ENCODE measurements around the gene TIRAP.
A peak's percentile ranks its signal among the peaks of the same experiment; 100 is the strongest.

The TIRAP gene

DNA sequence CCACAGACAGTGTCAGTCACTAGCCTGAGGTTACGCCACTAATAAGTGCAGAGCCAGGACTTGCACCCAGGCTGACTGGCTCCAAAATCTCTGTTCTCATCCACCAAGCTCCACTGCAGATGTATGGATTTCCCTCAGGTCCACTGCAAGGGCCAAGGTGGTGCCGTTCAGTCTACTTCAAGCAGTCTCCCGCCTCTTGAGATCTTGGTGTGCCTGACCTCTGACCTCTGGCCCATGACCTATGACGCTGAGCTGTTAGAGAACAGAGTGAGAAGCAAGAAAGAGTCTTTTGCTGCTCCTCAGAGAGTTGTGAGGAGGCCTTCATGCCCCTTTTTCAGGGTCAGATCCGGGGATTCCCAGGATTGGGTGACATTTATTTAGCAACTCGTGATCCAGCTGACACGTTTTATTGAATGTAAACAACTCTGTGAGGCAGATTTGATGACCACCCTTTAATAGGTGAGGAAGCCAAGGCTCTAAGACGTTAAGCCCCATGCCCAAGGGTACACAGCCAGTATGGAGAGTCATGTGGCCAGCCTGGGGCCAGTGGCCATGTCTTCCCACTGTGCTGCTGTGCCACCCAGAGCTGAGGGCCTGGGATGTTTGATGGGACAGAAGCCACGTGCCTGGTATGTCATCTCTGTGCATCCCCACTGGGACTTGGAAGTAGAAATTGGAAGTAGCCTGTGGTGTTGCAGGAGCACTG lies 46.2 kb downstream of the TIRAP start:
- no peak overlapping the region for H3K4me3 ChIP-seq
- no peak overlapping the region for H3K27ac ChIP-seq
- no peak for DNase-seq (ENCODE audit: low spot score)
- TF ChIP-seq, protein P1, sequence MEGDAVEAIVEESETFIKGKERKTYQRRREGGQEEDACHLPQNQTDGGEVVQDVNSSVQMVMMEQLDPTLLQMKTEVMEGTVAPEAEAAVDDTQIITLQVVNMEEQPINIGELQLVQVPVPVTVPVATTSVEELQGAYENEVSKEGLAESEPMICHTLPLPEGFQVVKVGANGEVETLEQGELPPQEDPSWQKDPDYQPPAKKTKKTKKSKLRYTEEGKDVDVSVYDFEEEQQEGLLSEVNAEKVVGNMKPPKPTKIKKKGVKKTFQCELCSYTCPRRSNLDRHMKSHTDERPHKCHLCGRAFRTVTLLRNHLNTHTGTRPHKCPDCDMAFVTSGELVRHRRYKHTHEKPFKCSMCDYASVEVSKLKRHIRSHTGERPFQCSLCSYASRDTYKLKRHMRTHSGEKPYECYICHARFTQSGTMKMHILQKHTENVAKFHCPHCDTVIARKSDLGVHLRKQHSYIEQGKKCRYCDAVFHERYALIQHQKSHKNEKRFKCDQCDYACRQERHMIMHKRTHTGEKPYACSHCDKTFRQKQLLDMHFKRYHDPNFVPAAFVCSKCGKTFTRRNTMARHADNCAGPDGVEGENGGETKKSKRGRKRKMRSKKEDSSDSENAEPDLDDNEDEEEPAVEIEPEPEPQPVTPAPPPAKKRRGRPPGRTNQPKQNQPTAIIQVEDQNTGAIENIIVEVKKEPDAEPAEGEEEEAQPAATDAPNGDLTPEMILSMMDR (IDR thresholded peaks at IDR 0.05) = no peak

DNA sequence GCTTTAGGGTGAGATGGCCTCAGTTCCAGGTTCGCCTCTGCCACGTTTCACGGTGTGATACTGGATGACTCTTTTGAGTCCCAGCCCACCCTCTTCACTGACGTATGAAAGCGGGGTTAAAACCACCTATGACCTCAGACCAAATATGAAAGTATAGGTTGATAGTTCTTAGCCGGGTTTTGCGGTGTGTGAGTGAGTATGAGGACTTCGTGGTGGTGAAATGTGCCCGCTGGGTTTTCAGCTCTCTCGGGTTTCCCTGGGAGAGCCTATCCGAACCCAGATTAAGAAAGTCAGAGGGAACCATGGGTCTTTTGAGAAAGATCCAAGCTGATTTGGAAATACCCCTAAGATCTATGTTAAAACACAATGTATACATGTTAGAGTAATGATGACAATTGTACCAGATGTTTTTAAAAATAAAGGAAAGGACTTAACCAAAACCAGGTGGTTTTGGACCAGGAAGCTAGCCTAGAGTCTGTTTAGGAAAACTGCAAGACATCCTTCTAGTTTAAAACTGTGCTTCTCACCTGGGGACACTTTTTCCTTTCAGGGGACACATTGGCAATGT lies 46.8 kb downstream of the TIRAP start:
- DNase-seq (ENCODE audit: low spot score) = no peak

DNA sequence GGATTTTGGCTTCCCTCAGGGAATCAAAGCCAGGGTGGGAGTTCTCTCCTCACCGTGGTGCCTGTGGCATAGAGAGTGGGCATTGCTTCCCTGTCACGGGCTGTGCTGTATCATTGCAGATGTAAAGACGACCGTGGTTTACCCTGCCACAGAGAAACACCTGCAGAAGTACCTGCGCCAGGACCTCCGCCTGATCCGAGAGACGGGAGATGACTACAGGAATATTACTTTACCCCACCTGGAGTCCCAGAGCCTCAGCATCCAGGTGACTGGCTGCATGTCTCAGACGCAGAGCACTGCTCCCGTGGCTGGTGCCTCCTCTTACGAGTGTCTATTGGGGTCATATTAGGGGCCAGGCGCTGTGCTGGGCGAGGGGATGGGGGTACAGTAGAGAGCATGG lies 48.4 kb downstream of the TIRAP start:
- Histone ChIP-seq H3K27ac (no peak overlapping the region), H3K4me3 (no peak overlapping the region)
- TF ChIP-seq, protein P1 (IDR thresholded peaks at IDR 0.05) = no peak
- no peak for DNase-seq (ENCODE audit: low spot score)

More for the DNA sequence above, 46.8 kb downstream of the TIRAP start:
- Histone ChIP-seq H3K27ac (no peak overlapping the region), H3K4me3 (no peak overlapping the region)
- TF ChIP-seq, protein P1 (IDR thresholded peaks at IDR 0.05) = no peak

DNA sequence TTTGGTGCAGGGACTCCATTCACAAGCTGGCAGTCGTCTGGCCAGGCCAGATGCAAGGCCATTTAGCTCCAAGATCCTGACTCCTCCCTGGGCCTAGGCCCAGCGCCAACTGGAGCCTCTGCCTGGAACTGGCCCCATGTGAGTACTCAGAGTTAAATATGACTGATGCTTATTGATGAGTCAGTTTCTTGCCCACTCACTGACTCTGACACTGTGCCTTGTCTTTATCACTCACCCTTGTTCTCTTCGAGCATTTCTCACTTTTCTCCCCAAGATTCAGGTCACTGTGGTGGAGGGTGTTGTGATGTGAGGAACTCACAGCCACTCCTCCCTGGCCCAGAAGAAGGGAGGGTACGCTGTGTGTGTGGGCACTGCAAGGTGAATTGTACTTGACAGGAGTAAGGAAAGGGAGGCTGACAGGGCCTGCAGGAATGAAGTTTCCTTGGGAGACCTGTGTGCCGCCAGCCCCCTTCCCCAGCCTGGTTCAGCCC lies 49.4 kb downstream of the TIRAP start:
- TF ChIP-seq, protein P1 (IDR thresholded peaks at IDR 0.05) = no peak
- no peak overlapping the region for H3K4me3 ChIP-seq
- H3K27ac ChIP-seq = peak overlapping the region in 1 of 2 donors; percentile 61
- no peak for DNase-seq (ENCODE audit: low spot score)

DNA sequence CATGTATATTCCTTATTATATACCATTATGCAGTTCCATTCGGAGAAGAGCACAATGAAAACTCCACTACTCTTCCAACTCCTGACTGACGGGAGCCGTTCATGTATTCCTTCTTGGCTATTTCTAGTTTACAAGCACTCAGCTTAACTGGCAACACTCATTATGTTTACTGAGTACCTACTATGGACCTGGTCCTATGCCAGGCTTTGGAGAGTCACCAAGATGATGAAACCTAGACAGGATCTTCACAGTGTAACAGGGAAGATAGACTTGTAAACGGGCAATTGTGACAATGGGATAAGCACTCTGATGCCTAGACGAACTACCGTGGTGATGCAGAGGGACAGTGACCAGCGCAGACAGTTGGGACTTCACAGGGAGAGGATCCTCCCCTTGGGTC lies 50.2 kb downstream of the TIRAP start:
- TF ChIP-seq, protein P1 (IDR thresholded peaks at IDR 0.05) = no peak
- no peak overlapping the region for H3K27ac ChIP-seq
- DNase-seq (ENCODE audit: low spot score) = no peak
- no peak overlapping the region for H3K4me3 ChIP-seq

DNA sequence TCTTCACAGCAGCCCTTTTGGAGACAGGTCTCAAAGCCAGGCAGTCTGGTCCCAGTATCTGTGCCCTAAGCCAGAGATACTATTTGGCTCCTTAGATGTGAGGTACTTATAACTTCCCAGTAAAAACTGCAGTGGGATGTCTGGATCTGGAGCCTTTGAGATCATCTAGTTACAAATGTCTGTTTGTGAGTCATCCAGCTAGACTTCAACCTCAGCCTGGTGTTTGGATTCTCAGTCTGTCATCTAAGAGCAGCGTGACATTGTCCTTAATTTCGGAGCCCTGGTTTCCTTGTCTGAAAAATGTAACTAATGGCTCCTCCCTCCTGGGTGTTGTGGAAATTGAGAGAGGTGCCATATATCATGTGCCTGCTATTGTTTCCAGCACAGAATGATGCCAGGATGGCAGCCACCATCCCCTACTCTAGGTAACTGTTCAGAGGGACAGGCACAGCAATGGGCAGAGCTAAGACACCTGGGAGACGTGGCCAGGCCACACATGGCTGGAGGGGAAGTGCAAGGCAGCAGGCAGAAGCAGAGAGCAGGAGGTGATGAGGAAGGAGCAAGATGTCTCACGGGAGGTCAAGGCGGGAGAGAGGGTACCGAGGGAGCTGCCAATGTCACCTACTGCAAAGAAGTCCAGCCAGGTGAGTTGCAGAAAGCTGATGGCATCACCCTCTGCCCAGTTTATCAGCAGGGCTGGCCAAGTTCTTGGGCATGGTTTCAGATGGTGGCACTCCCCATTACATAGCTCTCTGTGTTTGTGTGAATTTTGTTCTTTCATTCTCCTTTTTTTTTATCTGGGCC lies 52.0 kb downstream of the TIRAP start:
- Histone ChIP-seq H3K27ac (no peak overlapping the region), H3K4me3 (no peak overlapping the region)
- DNase-seq (ENCODE audit: low spot score) = no peak
- TF ChIP-seq, protein P1 (IDR thresholded peaks at IDR 0.05) = no peak
